GM18907 (cell line): ENCODE measurements around the gene SLC24A4.

Experiments
- ATAC-seq: cut with Tn5 transposase; IDR thresholded peaks from one replicate; pipeline ENCODE4 v1.9.1; 2021; ENCODE audit warnings: mild to moderate bottlenecking, moderate library complexity; ENCODE audit not compliant: unreplicated experiment

The SLC24A4 gene

GRCh38 chr14:92433407-92433806 is 110.4 kb downstream of the SLC24A4 start:
- ATAC-seq = no peak

DNA sequence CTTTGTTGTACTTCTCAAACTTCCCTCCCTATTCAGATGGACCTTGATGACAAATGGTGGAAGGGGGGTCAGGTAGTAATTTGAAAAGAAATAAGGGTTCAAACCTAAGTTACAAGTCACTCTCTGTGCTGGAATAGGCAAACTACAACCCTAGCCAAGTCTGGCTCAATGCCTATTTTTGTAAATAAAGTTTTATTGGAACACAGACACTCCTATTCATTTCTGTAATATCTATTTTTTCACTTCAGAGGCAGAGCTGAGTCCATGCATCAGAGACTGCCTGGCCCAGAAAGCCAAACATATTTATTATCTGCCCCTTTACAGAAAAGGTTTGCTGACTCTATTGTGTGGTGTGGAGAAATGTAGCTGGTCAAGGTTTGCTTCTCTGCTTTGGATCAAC is 112.2 kb downstream of the SLC24A4 start:
- ATAC-seq = no peak

DNA sequence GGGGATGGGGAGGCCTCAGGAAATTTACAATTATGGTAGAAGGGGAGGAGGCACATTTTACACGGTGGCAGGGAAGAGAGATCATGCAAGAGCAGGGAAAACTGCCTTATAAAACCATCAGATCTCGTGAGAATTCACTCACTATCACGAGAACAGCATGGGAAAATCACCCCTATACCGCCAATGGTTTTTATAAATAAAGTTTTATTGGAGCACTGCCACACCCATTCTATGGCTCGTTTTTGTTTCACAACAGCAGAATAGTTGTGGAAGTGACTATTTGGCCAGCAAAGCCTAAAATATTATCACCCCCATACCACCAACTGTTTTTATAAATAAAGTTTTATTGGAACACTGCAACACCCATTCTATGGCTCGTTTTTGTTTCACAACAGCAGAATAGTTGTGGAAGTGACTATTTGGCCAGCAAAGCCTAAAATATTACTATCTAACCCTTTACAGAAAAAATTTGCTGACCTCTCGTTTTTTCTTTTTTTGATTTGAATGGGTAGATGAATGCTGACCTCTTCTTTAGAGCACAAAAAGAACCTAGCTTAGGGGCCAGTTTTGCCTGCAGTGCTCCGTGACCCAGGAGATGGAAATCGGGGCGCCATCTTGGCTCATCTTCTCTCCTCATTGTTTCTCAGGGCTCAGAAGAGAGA is 113.3 kb downstream of the SLC24A4 start:
- ATAC-seq = no peak

GRCh38 chr14:92437309-92437708 is 114.3 kb downstream of the SLC24A4 start:
- no peak for ATAC-seq

DNA sequence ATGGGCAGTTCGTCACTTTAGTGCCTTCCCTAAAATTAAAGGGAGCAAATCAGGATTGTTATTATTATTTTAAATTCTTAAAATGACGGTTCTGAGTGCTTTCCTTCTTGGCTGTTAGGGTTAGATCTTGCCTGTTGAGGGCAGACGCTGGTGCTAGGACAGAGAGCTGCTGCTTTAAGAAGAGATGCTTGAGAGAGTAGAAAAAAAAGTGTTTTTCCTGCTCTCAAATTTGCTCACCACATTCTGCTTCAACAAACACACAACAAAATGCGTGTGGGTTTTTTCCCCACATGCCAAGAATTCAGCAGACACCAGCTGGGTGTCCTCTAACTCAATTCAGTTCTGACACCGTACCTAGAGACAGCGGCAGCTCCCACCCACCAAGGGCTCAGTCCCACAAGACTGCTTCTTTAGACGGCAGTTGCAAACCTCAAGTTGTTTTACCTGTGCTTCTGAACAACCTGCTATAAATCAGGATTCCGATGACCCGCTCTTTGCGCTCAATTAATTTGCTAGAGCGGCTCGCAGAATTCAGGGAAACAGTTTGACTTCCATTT is 114.8 kb downstream of the SLC24A4 start:
- no peak for ATAC-seq

DNA sequence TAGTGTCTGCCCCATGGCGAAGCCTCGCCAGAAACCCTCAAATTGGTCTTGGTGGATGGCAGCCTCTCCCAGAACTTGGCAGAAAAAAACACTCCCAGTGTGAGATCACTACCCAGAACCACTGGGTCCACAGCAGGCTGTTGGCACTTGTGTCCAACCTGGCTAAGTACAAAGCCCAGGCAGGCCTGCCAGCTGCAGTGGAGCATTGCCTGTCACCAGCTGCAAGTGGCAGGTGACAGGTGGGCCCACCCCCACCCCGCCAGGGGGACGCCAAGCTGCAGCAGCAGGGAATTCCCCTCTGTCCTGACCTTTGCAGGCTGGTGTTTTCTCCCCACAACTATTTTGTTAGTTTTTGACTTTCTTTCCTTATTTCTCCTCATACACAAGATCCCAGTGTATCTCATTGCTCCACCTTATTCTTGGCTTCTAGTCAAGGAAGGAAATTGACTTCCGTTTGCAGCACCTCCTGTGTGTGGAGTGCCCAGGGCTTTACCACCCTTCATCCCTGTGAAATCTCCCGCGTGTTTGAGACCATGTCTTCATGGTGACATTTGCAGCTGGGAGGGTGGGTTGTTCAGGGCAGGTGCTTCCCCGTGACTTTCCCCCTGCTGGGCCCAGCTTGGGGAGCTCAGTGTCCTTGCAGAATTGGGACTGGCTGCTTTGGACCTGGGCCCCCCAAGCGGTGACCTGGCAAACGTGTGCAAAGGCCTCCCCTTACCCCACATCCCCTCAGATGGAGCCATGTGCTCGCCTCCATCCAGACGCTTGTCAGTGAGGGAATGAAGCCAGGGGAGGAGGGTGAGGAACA is 116.8 kb downstream of the SLC24A4 start:
- no peak for ATAC-seq

DNA sequence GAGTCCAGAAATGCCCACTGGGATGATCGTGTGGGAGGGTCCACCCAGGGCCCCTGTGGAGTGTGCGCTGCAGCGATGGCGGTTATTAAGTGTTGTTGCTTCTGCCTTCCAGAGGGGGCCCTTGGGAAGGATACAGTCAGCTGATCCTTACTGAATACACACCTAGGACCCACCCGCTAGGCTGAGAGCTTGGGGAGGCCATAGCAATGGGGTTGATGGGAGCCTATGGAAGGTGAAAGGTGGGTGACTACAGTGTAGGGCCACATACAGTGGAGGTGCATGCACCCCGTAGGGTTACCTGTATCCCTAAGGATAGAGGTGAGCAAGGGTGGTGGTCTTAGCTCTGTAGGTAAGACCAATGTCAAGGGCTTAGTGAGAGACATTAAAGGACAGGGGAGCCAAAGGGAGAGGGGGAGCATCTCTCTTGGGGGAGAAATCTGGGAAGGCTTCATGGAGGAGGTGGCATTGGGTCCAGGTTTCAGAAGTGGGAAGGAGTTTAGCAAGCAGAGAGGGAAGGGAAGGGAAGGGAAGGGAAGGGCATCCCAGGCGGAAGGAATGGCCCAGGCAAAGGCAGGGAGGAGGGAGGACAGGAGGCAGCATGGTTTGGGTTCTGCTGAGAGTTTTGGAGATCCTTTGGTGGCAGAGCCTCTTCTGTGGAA is 117.5 kb downstream of the SLC24A4 start:
- no peak for ATAC-seq

- ATAC-seq = no peak
These were observed 119.0 kb downstream of the SLC24A4 start for GRCh38 chr14:92441751-92442504.

DNA sequence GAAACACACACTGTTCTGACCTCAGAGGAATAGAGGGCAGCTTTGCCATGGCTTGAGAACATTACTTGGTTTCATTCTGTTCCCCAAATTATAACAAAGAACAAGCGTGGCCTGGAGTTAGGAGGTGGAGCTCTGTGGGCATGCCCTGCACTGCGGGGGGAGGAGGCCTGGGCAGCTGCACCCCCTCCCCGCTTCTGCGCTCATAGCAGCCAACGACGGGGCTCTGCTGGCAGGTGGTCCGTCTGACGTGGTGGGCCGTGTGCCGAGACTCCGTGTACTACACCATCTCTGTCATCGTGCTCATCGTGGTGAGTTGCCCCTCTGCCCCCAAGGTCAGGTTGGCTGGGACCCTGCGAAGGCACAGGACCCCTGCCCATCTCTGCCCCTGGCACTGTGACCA is 120.2 kb downstream of the SLC24A4 start:
- ATAC-seq = no peak

DNA sequence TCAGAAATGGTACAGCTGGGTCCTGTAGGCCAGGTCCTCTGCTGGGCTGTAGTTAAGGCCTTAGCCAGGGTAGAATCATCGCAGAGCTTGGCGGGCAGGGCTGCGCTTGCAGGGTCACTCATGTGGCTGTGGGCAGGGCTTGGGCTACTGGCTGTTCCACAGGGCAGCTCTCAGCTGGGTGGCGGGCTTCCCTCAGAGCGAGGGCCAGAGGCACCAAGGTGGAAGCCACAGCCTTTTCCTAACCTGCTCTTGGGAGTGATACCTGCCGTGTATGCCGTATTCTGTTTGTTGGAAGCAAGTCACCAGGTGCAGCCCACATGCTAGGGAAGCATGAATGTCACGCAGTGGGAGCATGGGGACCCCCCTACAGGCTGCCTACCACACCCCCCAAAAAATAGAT is 120.8 kb downstream of the SLC24A4 start:
- ATAC-seq = no peak

DNA sequence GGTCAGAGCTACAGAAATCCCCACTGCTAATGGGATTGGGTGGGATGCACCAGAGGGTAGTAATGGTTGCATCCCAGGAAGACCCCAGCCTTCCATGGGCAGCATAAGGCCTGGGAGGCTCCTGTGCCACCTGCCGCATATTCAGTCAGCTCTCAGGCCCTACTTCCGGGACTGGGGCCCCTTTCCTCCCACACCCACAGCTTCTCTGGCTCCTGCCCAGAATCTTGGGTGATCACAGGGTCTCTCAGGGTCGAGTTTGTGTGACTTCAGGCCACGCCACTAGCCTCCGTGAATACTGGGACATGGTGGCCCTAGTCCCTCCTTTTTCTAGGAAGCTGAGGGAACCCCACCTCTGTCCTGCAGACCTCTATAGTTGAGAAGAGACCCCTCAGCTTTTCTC is 123.8 kb downstream of the SLC24A4 start:
- ATAC-seq = no peak

- ATAC-seq = no peak
These were observed 124.6 kb downstream of the SLC24A4 start for GRCh38 chr14:92447416-92448197.

DNA sequence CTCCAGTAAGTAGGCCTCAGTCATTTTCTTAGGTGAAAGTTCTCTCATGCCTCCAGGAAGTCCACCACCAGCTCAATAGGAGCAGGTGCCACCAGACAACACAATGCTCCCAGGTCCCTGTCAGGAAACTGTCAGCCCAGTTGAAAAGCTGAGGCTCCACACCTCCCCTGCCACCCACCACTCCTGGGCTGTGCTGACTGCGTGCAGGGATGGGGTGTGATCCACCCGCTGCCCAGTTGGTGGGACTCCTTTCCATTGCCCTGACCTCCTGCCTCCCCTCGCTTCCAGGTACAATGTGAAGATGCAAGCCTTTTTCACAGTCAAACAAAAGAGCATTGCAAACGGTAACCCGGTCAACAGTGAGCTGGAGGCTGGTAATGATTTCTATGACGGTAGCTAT is 125.8 kb downstream of the SLC24A4 start:
- ATAC-seq = no peak

- ATAC-seq = no peak
These were observed 126.6 kb downstream of the SLC24A4 start for GRCh38 chr14:92449404-92450181.

DNA sequence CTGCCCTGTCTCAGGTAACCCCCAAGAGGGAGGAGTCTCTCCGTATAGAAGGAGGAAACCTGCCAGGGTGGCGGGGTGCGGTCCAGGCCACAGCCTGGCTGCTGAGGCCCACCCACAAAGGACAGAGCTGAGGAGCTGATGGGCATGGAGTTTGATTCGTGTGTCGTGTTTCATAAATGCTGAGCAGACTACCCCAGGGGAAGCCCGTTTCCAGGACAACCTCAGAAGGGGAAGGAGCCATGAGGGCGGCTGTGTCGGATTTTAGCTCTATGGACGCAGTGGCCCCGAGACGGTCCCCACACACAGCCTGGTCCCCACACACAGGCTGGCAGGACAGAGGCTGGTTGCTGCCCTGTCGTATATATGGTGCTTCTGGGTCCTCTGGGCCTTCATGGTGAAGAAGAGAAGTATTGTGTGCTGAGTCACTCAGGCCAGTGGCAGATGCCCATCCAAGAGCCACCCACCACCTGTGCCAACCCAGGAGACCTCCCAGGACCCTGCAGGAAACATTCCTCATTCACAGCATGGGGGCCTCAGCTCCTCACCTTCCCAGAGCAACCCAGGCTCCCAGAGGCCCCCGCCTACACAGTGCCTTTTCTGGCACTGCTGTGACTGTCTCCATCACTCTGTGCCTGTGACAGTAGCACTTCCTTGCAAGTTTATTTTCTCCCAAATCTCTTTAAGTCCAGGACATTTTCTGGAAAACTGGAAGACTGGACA is 127.5 kb downstream of the SLC24A4 start:
- no peak for ATAC-seq

GRCh38 chr14:92451245-92451644 is 128.3 kb downstream of the SLC24A4 start:
- no peak for ATAC-seq

- no peak for ATAC-seq
These were observed 128.8 kb downstream of the SLC24A4 start for GRCh38 chr14:92451755-92452154.

DNA sequence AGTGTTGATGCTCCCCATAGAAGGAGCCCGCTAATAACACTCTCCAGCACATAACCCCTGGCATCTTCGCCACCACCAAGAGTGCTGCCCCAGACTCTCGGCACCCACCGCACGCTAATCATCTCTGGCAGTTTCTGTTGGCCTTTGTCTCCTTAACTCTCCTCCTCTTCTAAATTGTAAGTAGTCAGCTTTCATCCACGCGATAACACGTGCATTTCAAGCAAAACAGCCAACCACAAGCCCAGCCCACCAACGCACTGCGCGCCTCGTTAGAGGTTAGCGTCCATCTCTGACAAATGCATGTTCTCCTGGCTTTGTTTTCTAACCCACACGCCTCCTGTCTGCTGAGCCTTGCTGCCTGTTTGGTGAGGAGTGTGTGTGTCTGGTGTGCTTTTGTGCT is 129.5 kb downstream of the SLC24A4 start:
- no peak for ATAC-seq

GRCh38 chr14:92453691-92454090 is 130.7 kb downstream of the SLC24A4 start:
- no peak for ATAC-seq
